ENCODE data around the gene TLE2. TPM values are rescaled to one million over a fixed set of nuclear protein-coding genes. Genes with fewer than 3 reads are reported as not detected.

The TLE2 gene
- total and polyA plus RNA-seq, 9 of the 15 experiments (the other 6 are each of a cell fraction or from before 2014, with no cell fraction given), result 0.35 to 13.1 (median 6.2) TPM

GRCh38 chr19:3062165-3063105 is 33.4 kb upstream of the TLE2 start, which contains the start of gene TLE5:
TSS of gene TLE5 (minus strand) at chr19:3062495. CDS start at chr19:3062200, 295 bp downstream.
- no peaks in the 10 kb centered on the region for H3K27me3 ChIP-seq (ENCODE audit: control insufficient read depth in 2 of 2, insufficient read depth in 2 of 2, low read length in 2 of 2)
- no peaks in the 10 kb centered on the region for H4K20me1 ChIP-seq (replicated peaks; ENCODE audit: control insufficient read depth, insufficient read depth, low read length)
- POLR2A ChIA-PET, result interaction anchor here (0.6 to 1.2 kb wide), 3 partner anchors 9 to 124 kb away, joined by 3 to 4 read pairs (median 4); no protein-coding TSS in a partner anchor
- peak; percentile 74 to 89 (median 87) for DNase-seq (ENCODE audit: extremely low read depth in 1 of 4, low spot score in 3 of 4)
- peak within 1 kb of the TSS; percentile 85 for H3K4me3 ChIP-seq
- H3K79me2 ChIP-seq (ENCODE audit: control insufficient read depth, insufficient read depth, low read length), result peaks cover 38% of the 10 kb centered on the region
- H3K9ac ChIP-seq (ENCODE audit: insufficient read depth in 1 of 2, low read depth in 2 of 2, low read length in 2 of 2), result peak within 1 kb of the TSS; percentile 86 to 95; a peak in 3 of 4 replicates
- H3K9me3 ChIP-seq (replicated peaks; ENCODE audit: control insufficient read depth, insufficient read depth, low read depth, low read length), result no peaks in the 10 kb centered on the region
- BruUV-seq (replicated peaks), result no TSS peak
- peaks cover 27 to 40% of the 10 kb centered on the region in 2 experiments for H3K4me1 ChIP-seq (replicated peaks in 1 of 2; ENCODE audit: control insufficient read depth in 2 of 2, insufficient read depth in 2 of 2, low read length in 2 of 2)
- 10% methylated on average over 30 of the region's 111 CpGs for WGBS (ENCODE audit: insufficient coverage, low coverage, missing lambda C conversion rate)
- peak within 1 kb of the TSS; percentile 82 for H2AFZ ChIP-seq (ENCODE audit: low read depth, low read length)
- FAIRE-seq, result peak; percentile 26
- ATAC-seq, result peak; percentile 65
- no peaks in the 10 kb centered on the region for H3K9me1 ChIP-seq (ENCODE audit: control insufficient read depth, insufficient read depth, low read length)
- H3K27ac ChIP-seq (ENCODE audit: extremely low read depth, low read depth, low read length), result peak within 1 kb of the TSS; percentile 92
- intact Hi-C loops (cut with micrococcal nuclease) (no loop called here), in situ Hi-C loops (cut with MboI) (no loop called here)
- H3K36me3 ChIP-seq (ENCODE audit: control insufficient read depth, insufficient read depth, low read length), result peaks cover 35% of the 10 kb centered on the region
- peak within 1 kb of the TSS; percentile 90 for H3K4me2 ChIP-seq (ENCODE audit: insufficient read depth, low read length)
- CTCF ChIA-PET (ENCODE audit: low intra/inter-chr PET ratio), result interaction anchor here (0.7 to 1.7 kb wide), 2 partner anchors 106 to 111 kb away, joined by 3 to 6 read pairs; no protein-coding TSS in a partner anchor
- TF ChIP-seq ZNF639 (CRISPR knock-in tag; conservative IDR thresholded peaks at IDR 0.05 in 1 of 2, IDR thresholded peaks at IDR 0.05 in 1 of 2) (peak in 1 of 2 experiments; percentile 76; a peak in 2 of 4 replicates), ZNF592 (IDR thresholded peaks at IDR 0.05) (0 out of 2 replicates have a peak, but pooled peaks have one; percentile 34), EGR1 (conservative IDR thresholded peaks at IDR 0.05) (peak; percentile 64), ESRRA (IDR thresholded peaks at IDR 0.05; ENCODE audit: borderline replicate concordance, low read depth) (peak; percentile 90), NR2C2 (CRISPR knock-in tag; IDR thresholded peaks at IDR 0.05) (no peak), NR2C2 (tag; IDR thresholded peaks at IDR 0.05) (peak; percentile 82), ZNF197 (CRISPR knock-in tag; IDR thresholded peaks at IDR 0.05; ENCODE audit: low read depth) (0 out of 2 replicates have a peak, but pooled peaks have one; percentile 68), ZNF589 (CRISPR knock-in tag; IDR thresholded peaks at IDR 0.05; ENCODE audit: low read depth) (0 out of 2 replicates have a peak, but pooled peaks have one; percentile 39), RB1 (IDR thresholded peaks at IDR 0.05; ENCODE audit: low read depth) (0 out of 2 replicates have a peak, but pooled peaks have one; percentile 19), RBFOX2 (IDR thresholded peaks at IDR 0.05; ENCODE audit: low read depth, low read length) (peak; percentile 55)
